ENCODE measurements around the gene MZB1. TPM values are rescaled to one million over a fixed set of nuclear protein-coding genes. Genes with fewer than 3 reads are reported as not detected.

MZB1 gene
- total and polyA plus RNA-seq, 2 of the 8 experiments (the other 6 are each of a cell fraction or from before 2014, with no cell fraction given) = 0.39 to 0.47 TPM

DNA sequence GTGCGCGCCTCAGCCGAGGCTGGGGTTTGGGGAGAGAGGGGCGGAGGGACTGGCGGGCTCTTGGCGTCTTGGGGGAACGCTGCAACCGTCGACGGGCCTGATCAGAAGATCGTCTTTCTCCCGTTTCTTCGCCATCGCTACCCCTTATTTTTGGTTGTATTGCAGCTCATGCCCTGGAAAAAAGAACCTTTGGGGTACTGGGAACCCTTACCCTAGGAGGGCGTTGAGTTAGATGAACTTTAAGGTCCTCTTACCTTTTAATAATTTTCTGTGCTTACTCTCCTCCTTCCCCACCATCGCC is 47.3 kb downstream of the MZB1 start:
- peak overlapping the region; percentile 51 for H4K5ac ChIP-seq (ENCODE audit: insufficient read length, low read depth, low read length)
- FAIRE-seq = no peak

More for the DNA sequence above, 47.3 kb downstream of the MZB1 start:
- H3K27ac ChIP-seq (ENCODE audit: low read depth, low read length) = peak overlapping the region; percentile 99
- no peak overlapping the region for H3K18ac ChIP-seq (ENCODE audit: extremely low read depth, low read length)
- H3K4me1 ChIP-seq (replicated peaks in 1 of 4; ENCODE audit: control insufficient read depth in 3 of 4, insufficient read depth in 4 of 4, low read length in 3 of 4) = peaks cover 0 to 7% (median under 1%) of the 10 kb centered on the region in 4 experiments; a peak in 4 of 7 replicates
- peak overlapping the region; percentile 80 to 97 for H3K4me2 ChIP-seq (ENCODE audit: insufficient read depth in 1 of 2, low read depth in 2 of 2, low read length in 2 of 2)
- peaks cover 7% of the 10 kb centered on the region; the same call in 1 of the 2 replicates for H3K23me2 ChIP-seq (ENCODE audit: low read depth, low read length)
- H3K14ac ChIP-seq (ENCODE audit: insufficient read length) = no peak overlapping the region
- H2BK15ac ChIP-seq (ENCODE audit: low read length) = no peak overlapping the region
- no peak overlapping the region for H2AFZ ChIP-seq (ENCODE audit: low read length)
- no peak overlapping the region for H2BK20ac ChIP-seq (ENCODE audit: low read length)
- no peak overlapping the region for H4K8ac ChIP-seq (ENCODE audit: extremely low read depth, insufficient read depth, low read length)
- H2AK5ac ChIP-seq (ENCODE audit: low read depth, low read length) = no peak overlapping the region
- H3K27me3 ChIP-seq (replicated peaks in 1 of 4; ENCODE audit: control insufficient read depth in 3 of 4, extremely low read depth in 1 of 4, insufficient read depth in 3 of 4, low read length in 3 of 4) = no peaks in the 10 kb centered on the region
- H2BK120ac ChIP-seq (replicated peaks; ENCODE audit: low read depth, low read length) = no peak overlapping the region
- H3K9me3 ChIP-seq (ENCODE audit: insufficient read depth in 2 of 2, low read depth in 1 of 2, low read length in 1 of 2) = no peaks in the 10 kb centered on the region
- no peak overlapping the region for H3K23ac ChIP-seq (ENCODE audit: insufficient read length)
- peaks cover 37 to 51% of the 10 kb centered on the region in 2 experiments for H3K79me2 ChIP-seq (ENCODE audit: control insufficient read depth in 1 of 2, insufficient read depth in 2 of 2, low read length in 2 of 2)
- H2BK5ac ChIP-seq (ENCODE audit: low read depth, low read length) = no peak overlapping the region; the same call in 1 of the 2 replicates
- H3K4me3 ChIP-seq (ENCODE audit: extremely low read depth in 1 of 4, insufficient read depth in 2 of 4, low read depth in 3 of 4, low read length in 4 of 4) = peak overlapping the region; percentile 82 to 94 (median 88)
- H4K20me1 ChIP-seq (replicated peaks in 1 of 2; ENCODE audit: control insufficient read depth in 1 of 2, insufficient read depth in 2 of 2, low read length in 2 of 2) = peaks cover 14% of the 10 kb centered on the region in 2 experiments
- ChIA-PET CTCF (ENCODE audit: partially characterized antibody) (interaction anchor here (0.6 to 2.3 kb wide), 13 partner anchors 10 to 294 kb away, joined by 3 to 12 read pairs (median 4); partner anchors contain the start of genes MATR3 and PROB1), POLR2A (ENCODE audit: partially characterized antibody) (interaction anchor here (0.7 to 5.4 kb wide), 43 partner anchors 9 to 877 kb away, joined by 3 to 111 read pairs (median 5); partner anchors contain the start of genes DNAJC18, EGR1, HSPA9 and MATR3)
- WGBS, 2 experiments (ENCODE audit: extremely low coverage in 1 of 2, insufficient coverage in 1 of 2, insufficient read length in 1 of 2, insufficient replicate concordance in 2 of 2, low coverage in 1 of 2, low lambda C conversion rate in 2 of 2, missing lambda C conversion rate in 1 of 2) = 3% methylated on average over 14 of the region's 16 CpGs; no CpG with 5 or more reads in 1 of the 2 experiments
- no peak overlapping the region for H2BK12ac ChIP-seq (ENCODE audit: low read depth, low read length)
- peak overlapping the region; percentile 95 to 99 (median 96) for H3K9ac ChIP-seq (replicated peaks in 1 of 4; ENCODE audit: extremely low read depth in 1 of 4, low read depth in 3 of 4, low read length in 3 of 4)
- DNase-seq (ENCODE audit: low read depth in 1 of 2, low spot score in 2 of 2) = no peak
- H3K56ac ChIP-seq (replicated peaks; ENCODE audit: insufficient read length, low read depth, low read length) = no peak overlapping the region
- H3K36me3 ChIP-seq (ENCODE audit: control insufficient read depth in 2 of 4, insufficient read depth in 4 of 4, low read length in 3 of 4) = peaks cover 0 to 15% (median 0%) of the 10 kb centered on the region in 4 experiments; a peak in 3 of 8 replicates
- 0 out of 2 replicates have a peak, but pooled peaks have one; percentile 17 for TF ChIP-seq RBBP5 (IDR thresholded peaks at IDR 0.05; ENCODE audit: borderline replicate concordance, low read depth, low read length)
- TF ChIP-seq E2F6 (IDR thresholded peaks at IDR 0.05) = peak; percentile 31; the same call in 1 of the 2 replicates
- no peak for TF ChIP-seq SRF (IDR thresholded peaks at IDR 0.05; ENCODE audit: low read depth, low read length)
- H4K91ac ChIP-seq (replicated peaks; ENCODE audit: insufficient read length, low read length) = no peak overlapping the region
- peaks cover 4% of the 10 kb centered on the region for H3K79me1 ChIP-seq (ENCODE audit: low read depth, low read length)
- no peak overlapping the region for H3K4ac ChIP-seq (replicated peaks; ENCODE audit: insufficient read length, low read depth, low read length)
